ENCODE data around the gene CYFIP1. TPM values are rescaled to one million over a fixed set of nuclear protein-coding genes. Genes with fewer than 3 reads are reported as not detected.

CYFIP1 gene
- total and polyA plus RNA-seq, 2 donors from 2014 or later: 32.3 to 143 TPM

GRCh38 chr15:22922003-22922402, 58.2 kb downstream of the CYFIP1 start:
- DNase-seq: no peak
- H3K36me3 ChIP-seq (ENCODE audit: control insufficient read depth in 2 of 3, insufficient read depth in 3 of 3, low read length in 3 of 3): peaks cover 0 to 25% (median 6%) of the 10 kb centered on the region in 3 donors

GRCh38 chr15:22919171-22919570, 61.0 kb downstream of the CYFIP1 start:
- intact Hi-C loops (cut with DNase I): no loop called here
- peaks cover 0 to 32% (median 16%) of the 10 kb centered on the region in 3 donors for H3K36me3 ChIP-seq (ENCODE audit: control insufficient read depth in 2 of 3, insufficient read depth in 3 of 3, low read length in 3 of 3)
- no peak for TF ChIP-seq CTCF (IDR thresholded peaks at IDR 0.05; ENCODE audit: borderline replicate concordance, extremely low read depth, insufficient read depth)

More at GRCh38 chr15:22922003-22922402, 58.2 kb downstream of the CYFIP1 start:
- TF ChIP-seq CTCF (IDR thresholded peaks at IDR 0.05; ENCODE audit: borderline replicate concordance, extremely low read depth, insufficient read depth): no peak
- intact Hi-C loops (cut with DNase I): no loop called here
- FAIRE-seq: no peak
- Histone ChIP-seq H3K4me3 (ENCODE audit: low read length in 3 of 3) (no peak overlapping the region), H3K9me3 (ENCODE audit: control insufficient read depth in 2 of 3, insufficient read depth in 1 of 3, low read length in 3 of 3) (no peaks in the 10 kb centered on the region), H3K27ac (ENCODE audit: low read depth in 2 of 2, low read length in 2 of 2) (no peak overlapping the region), H3K27me3 (ENCODE audit: control insufficient read depth, insufficient read depth, low read length) (no peaks in the 10 kb centered on the region), H3K9ac (ENCODE audit: low read length in 3 of 3) (no peak overlapping the region), H3K4me1 (ENCODE audit: control insufficient read depth in 2 of 3, insufficient read depth in 2 of 3, low read depth in 1 of 3, low read length in 3 of 3) (no peaks in the 10 kb centered on the region)

GRCh38 chr15:22918596-22919140, 61.5 kb downstream of the CYFIP1 start:
- Histone ChIP-seq H3K27ac (ENCODE audit: low read depth in 2 of 2, low read length in 2 of 2) (no peak overlapping the region), H3K36me3 (ENCODE audit: control insufficient read depth in 2 of 3, insufficient read depth in 3 of 3, low read length in 3 of 3) (peaks cover 0 to 36% (median 18%) of the 10 kb centered on the region in 3 donors), H3K4me1 (ENCODE audit: control insufficient read depth in 2 of 3, insufficient read depth in 2 of 3, low read depth in 1 of 3, low read length in 3 of 3) (no peaks in the 10 kb centered on the region), H3K27me3 (ENCODE audit: control insufficient read depth, insufficient read depth, low read length) (no peaks in the 10 kb centered on the region), H3K9me3 (ENCODE audit: control insufficient read depth in 2 of 3, insufficient read depth in 1 of 3, low read length in 3 of 3) (no peaks in the 10 kb centered on the region), H3K4me3 (ENCODE audit: low read length in 3 of 3) (no peak overlapping the region), H3K9ac (ENCODE audit: low read length in 3 of 3) (no peak overlapping the region)
- intact Hi-C loops (cut with DNase I): no loop called here
- no peak for DNase-seq
- no peak for TF ChIP-seq CTCF (IDR thresholded peaks at IDR 0.05; ENCODE audit: borderline replicate concordance, extremely low read depth, insufficient read depth)
- no peak for FAIRE-seq

More at GRCh38 chr15:22919171-22919570, 61.0 kb downstream of the CYFIP1 start:
- Histone ChIP-seq H3K9me3 (ENCODE audit: control insufficient read depth in 2 of 3, insufficient read depth in 1 of 3, low read length in 3 of 3) (no peaks in the 10 kb centered on the region), H3K4me3 (ENCODE audit: low read length in 3 of 3) (no peak overlapping the region), H3K27me3 (ENCODE audit: control insufficient read depth, insufficient read depth, low read length) (no peaks in the 10 kb centered on the region), H3K27ac (ENCODE audit: low read depth in 2 of 2, low read length in 2 of 2) (no peak overlapping the region), H3K9ac (ENCODE audit: low read length in 3 of 3) (no peak overlapping the region), H3K4me1 (ENCODE audit: control insufficient read depth in 2 of 3, insufficient read depth in 2 of 3, low read depth in 1 of 3, low read length in 3 of 3) (no peaks in the 10 kb centered on the region)
- FAIRE-seq (no peak), DNase-seq (no peak)

GRCh38 chr15:22918056-22918455, 62.1 kb downstream of the CYFIP1 start:
- peaks cover 0 to 39% (median 20%) of the 10 kb centered on the region in 3 donors for H3K36me3 ChIP-seq (ENCODE audit: control insufficient read depth in 2 of 3, insufficient read depth in 3 of 3, low read length in 3 of 3)
- no peak for TF ChIP-seq CTCF (IDR thresholded peaks at IDR 0.05; ENCODE audit: borderline replicate concordance, extremely low read depth, insufficient read depth)
- no peaks in the 10 kb centered on the region for H3K27me3 ChIP-seq (ENCODE audit: control insufficient read depth, insufficient read depth, low read length)
- no peaks in the 10 kb centered on the region for H3K4me1 ChIP-seq (ENCODE audit: control insufficient read depth in 2 of 3, insufficient read depth in 2 of 3, low read depth in 1 of 3, low read length in 3 of 3)
- H3K4me3 ChIP-seq (ENCODE audit: low read length in 3 of 3): no peak overlapping the region
- no peak overlapping the region for H3K9ac ChIP-seq (ENCODE audit: low read length in 3 of 3)
- no peak for DNase-seq
- intact Hi-C loops (cut with DNase I): no loop called here
- no peak overlapping the region for H3K27ac ChIP-seq (ENCODE audit: low read depth in 2 of 2, low read length in 2 of 2)
- no peaks in the 10 kb centered on the region for H3K9me3 ChIP-seq (ENCODE audit: control insufficient read depth in 2 of 3, insufficient read depth in 1 of 3, low read length in 3 of 3)
- FAIRE-seq: no peak
